WTC11 (cell line): ENCODE measurements around the gene BRSK2.

Source experiments
- CREB1 ChIP-seq: sonication (generic); formaldehyde crosslinking; IDR thresholded peaks from 2 replicates; pipeline ENCODE4 v1.8.0; 2023; ENCODE audit warnings: mild to moderate bottlenecking, missing genetic modification reagents
- CTCF ChIP-seq: fragments of 200-600 bp; IDR thresholded peaks from 2 replicates; pipeline ENCODE4 v1.8.0; 2022; ENCODE audit warnings: antibody characterized with exemption
- E2F4 ChIP-seq: sonication (generic); formaldehyde crosslinking; IDR thresholded peaks from 2 replicates; pipeline ENCODE4 v1.8.1; 2022; ENCODE audit warnings: low read depth, mild to moderate bottlenecking, moderate library complexity, missing genetic modification reagents, borderline replicate concordance
- E2F5 ChIP-seq: sonication (generic); formaldehyde crosslinking; IDR thresholded peaks from 2 replicates; pipeline ENCODE4 v1.8.1; 2022; ENCODE audit warnings: mild to moderate bottlenecking, moderate library complexity, missing genetic modification reagents
- ELF4 ChIP-seq: sonication (generic); formaldehyde crosslinking; IDR thresholded peaks from 2 replicates; pipeline ENCODE4 v1.8.1; 2022; ENCODE audit warnings: low read depth, mild to moderate bottlenecking, moderate library complexity, missing genetic modification reagents
- ETV6 ChIP-seq: sonication (generic); formaldehyde crosslinking; IDR thresholded peaks from 2 replicates; pipeline ENCODE4 v1.8.1; 2022; ENCODE audit warnings: mild to moderate bottlenecking, missing genetic modification reagents
- JUN ChIP-seq: sonication (generic); formaldehyde crosslinking; IDR thresholded peaks from 2 replicates; pipeline ENCODE4 v1.8.0; 2023; ENCODE audit warnings: mild to moderate bottlenecking, missing genetic modification reagents
- MAX ChIP-seq: sonication (generic); formaldehyde crosslinking; IDR thresholded peaks from 2 replicates; pipeline ENCODE4 v1.8.0; 2022; ENCODE audit warnings: mild to moderate bottlenecking, missing genetic modification reagents
- NFATC4 ChIP-seq: fragments of 250-450 bp; sonication (Bioruptor Pico); IDR thresholded peaks from 2 replicates; pipeline ENCODE4 v1.9.0; 2021; ENCODE audit warnings: mild to moderate bottlenecking
- PREB ChIP-seq: sonication (generic); formaldehyde crosslinking; IDR thresholded peaks from 2 replicates; pipeline ENCODE4 v1.8.1; 2022; ENCODE audit warnings: mild to moderate bottlenecking, missing genetic modification reagents, moderate library complexity, borderline replicate concordance
- USF2 ChIP-seq: sonication (generic); formaldehyde crosslinking; IDR thresholded peaks from 2 replicates; pipeline ENCODE4 v1.8.1; 2023; ENCODE audit warnings: mild to moderate bottlenecking, missing genetic modification reagents, moderate library complexity

- TF ChIP-seq CTCF (no peak), ELF4 (CRISPR knock-in tag) (no peak), E2F5 (CRISPR knock-in tag) (no peak), ETV6 (CRISPR knock-in tag) (no peak), E2F4 (CRISPR knock-in tag) (no peak), CREB1 (no peak), JUN (no peak), NFATC4 (CRISPR knock-in tag) (no peak), PREB (CRISPR knock-in tag) (no peak), USF2 (CRISPR knock-in tag) (no peak), MAX (no peak)
These were observed 22.0 kb upstream of the BRSK2 start for GRCh38 chr11:1367721-1368120.
